Measurements from ENCODE around the gene RASD1. TPM values are rescaled to one million over a fixed set of nuclear protein-coding genes. Genes with fewer than 3 reads are reported as not detected.

Gene RASD1
- total RNA-seq, 1 experiment from 2014 or later: 0.30 TPM

DNA sequence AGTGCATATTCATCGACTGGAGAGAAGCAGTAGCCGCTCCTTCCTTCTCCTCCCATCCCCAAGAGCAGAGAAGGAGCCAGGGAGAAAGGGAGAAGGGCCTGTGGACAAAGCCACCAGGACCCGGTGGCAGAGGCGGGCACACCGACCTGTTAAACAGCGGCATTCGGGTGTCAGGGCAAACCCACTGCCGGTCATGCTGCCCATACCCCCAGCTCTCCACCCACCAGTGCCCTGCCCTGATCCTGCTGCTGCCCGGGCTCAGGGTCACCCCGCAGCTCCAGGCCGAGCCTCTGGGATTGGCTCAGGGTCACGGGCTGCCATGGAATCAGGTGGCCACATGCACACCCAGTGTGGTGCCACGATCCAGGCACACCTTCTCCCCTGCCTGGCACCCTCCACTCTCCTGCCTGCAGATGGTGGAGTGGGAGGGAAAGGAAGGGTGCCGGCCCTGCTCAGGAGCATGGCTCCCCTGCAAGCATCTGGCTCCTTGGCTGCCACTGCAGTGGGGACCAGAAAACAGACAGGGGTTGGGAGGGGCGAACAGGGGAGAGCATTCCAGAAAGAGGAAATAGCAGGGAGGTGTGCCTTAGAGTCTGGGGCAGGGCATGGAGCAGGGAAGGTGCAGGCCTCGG lies 18.3 kb upstream of the RASD1 start:
- H3K9me2 ChIP-seq (ENCODE audit: insufficient read depth): no peaks in the 10 kb centered on the region
- H3K27me3 ChIP-seq (ENCODE audit: insufficient read depth, low read length): no peaks in the 10 kb centered on the region
- no peak overlapping the region for H3K9ac ChIP-seq (ENCODE audit: low read length)
- no TSS peak for BruUV-seq (replicated peaks)
- no peak overlapping the region for H3K4me2 ChIP-seq (ENCODE audit: low read length)
- H3K4me1 ChIP-seq (ENCODE audit: control insufficient read depth in 1 of 2, insufficient read depth in 2 of 2, low read length in 2 of 2): peaks cover 5 to 49% of the 10 kb centered on the region in 2 experiments; a peak in 3 of 4 replicates
- no peaks in the 10 kb centered on the region for H3K9me3 ChIP-seq (ENCODE audit: control insufficient read depth in 1 of 2, insufficient read depth in 1 of 2, low read depth in 1 of 2, low read length in 2 of 2)
- no peaks in the 10 kb centered on the region for H3K36me3 ChIP-seq (ENCODE audit: control insufficient read depth in 1 of 2, insufficient read depth in 2 of 2, low read length in 2 of 2)
- no peaks in the 10 kb centered on the region for H4K20me1 ChIP-seq (ENCODE audit: insufficient read depth)
- ChIA-PET CTCF (no interaction called here), RAD21 (ENCODE audit: low non-redundant PET in 1 of 2, low total read pairs in 2 of 2, uncharacterized antibody in 2 of 2, unreplicated experiment in 2 of 2) (no interaction called here), POLR2A (no interaction called here)
- H3K79me2 ChIP-seq (ENCODE audit: insufficient read depth, low read length): no peaks in the 10 kb centered on the region
- TF ChIP-seq SRF (IDR thresholded peaks at IDR 0.05; ENCODE audit: low read depth) (no peak), POLR2AphosphoS5 (IDR thresholded peaks at IDR 0.05; ENCODE audit: low read depth, low read length) (no peak), CBX3 (IDR thresholded peaks at IDR 0.05; ENCODE audit: low read depth) (no peak), FOSL1 (IDR thresholded peaks at IDR 0.05; ENCODE audit: low read depth) (no peak), CEBPB (IDR thresholded peaks at IDR 0.05; ENCODE audit: low read depth) (no peak), EZH2phosphoT487 (IDR thresholded peaks at IDR 0.05; ENCODE audit: borderline replicate concordance) (no peak), YY1 (IDR thresholded peaks at IDR 0.05; ENCODE audit: extremely low read depth, insufficient replicate concordance, low read depth, low read length) (no peak), ELF1 (IDR thresholded peaks at IDR 0.05; ENCODE audit: borderline replicate concordance, low read depth) (no peak)
- TF ChIP-seq, protein P1, sequence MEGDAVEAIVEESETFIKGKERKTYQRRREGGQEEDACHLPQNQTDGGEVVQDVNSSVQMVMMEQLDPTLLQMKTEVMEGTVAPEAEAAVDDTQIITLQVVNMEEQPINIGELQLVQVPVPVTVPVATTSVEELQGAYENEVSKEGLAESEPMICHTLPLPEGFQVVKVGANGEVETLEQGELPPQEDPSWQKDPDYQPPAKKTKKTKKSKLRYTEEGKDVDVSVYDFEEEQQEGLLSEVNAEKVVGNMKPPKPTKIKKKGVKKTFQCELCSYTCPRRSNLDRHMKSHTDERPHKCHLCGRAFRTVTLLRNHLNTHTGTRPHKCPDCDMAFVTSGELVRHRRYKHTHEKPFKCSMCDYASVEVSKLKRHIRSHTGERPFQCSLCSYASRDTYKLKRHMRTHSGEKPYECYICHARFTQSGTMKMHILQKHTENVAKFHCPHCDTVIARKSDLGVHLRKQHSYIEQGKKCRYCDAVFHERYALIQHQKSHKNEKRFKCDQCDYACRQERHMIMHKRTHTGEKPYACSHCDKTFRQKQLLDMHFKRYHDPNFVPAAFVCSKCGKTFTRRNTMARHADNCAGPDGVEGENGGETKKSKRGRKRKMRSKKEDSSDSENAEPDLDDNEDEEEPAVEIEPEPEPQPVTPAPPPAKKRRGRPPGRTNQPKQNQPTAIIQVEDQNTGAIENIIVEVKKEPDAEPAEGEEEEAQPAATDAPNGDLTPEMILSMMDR (IDR thresholded peaks at IDR 0.05 in 2 of 3, conservative IDR thresholded peaks at IDR 0.05 in 1 of 3; ENCODE audit: borderline replicate concordance in 1 of 3, insufficient read depth in 1 of 3, low read depth in 2 of 3, low read length in 2 of 3): no peak
- no peak for DNase-seq (ENCODE audit: low read depth, low spot score)
- no peak overlapping the region for H2AFZ ChIP-seq (ENCODE audit: low read depth, low read length, poor library complexity, severe bottlenecking)
- intact Hi-C loops (cut with micrococcal nuclease): no loop called here
- no peak overlapping the region for H3K4me3 ChIP-seq (replicated peaks in 1 of 2; ENCODE audit: low read depth in 1 of 2, low read length in 2 of 2)
- no peak overlapping the region for H3K27ac ChIP-seq (ENCODE audit: low read depth, low read length)
- ATAC-seq: no peak

Measured in HCT116 (cell line).